Measurements from ENCODE around the gene RRP1B.
"Not testable (repeated sequence)": the region's sequence is repeated elsewhere in the genome, so short reads cannot be mapped to it uniquely, and the experiment has no call there.

The RRP1B gene

GRCh38 chr21:43659136-43660000 lies at the start of gene RRP1B, which contains the start of gene HSF2BP:
TSS of gene RRP1B (plus strand) at chr21:43659560. CDS start at chr21:43659665, 105 bp downstream.
TSS of gene HSF2BP (minus strand) at chr21:43659488. CDS start at chr21:43658096, 1,392 bp downstream.
- DNase-seq (ENCODE audit: extremely low read depth, low read depth): no peak
- TF ChIP-seq CTCF (IDR thresholded peaks at IDR 0.05; ENCODE audit: low read depth, low read length): no peak

- peak; percentile 96 for TF ChIP-seq CTCF (IDR thresholded peaks at IDR 0.05; ENCODE audit: low read depth, low read length)
- DNase-seq (ENCODE audit: extremely low read depth, low read depth): peak; percentile 72
These were observed 47.6 kb upstream of the RRP1B start for GRCh38 chr21:43611598-43612369.

GRCh38 chr21:43613755-43614638 lies 45.4 kb upstream of the RRP1B start:
- no peak for DNase-seq (ENCODE audit: extremely low read depth, low read depth)
- TF ChIP-seq CTCF (IDR thresholded peaks at IDR 0.05; ENCODE audit: low read depth, low read length): no peak

GRCh38 chr21:43614839-43615238 lies 44.5 kb upstream of the RRP1B start:
- DNase-seq (ENCODE audit: extremely low read depth, low read depth): no peak
- no peak for TF ChIP-seq CTCF (IDR thresholded peaks at IDR 0.05; ENCODE audit: low read depth, low read length)

- DNase-seq (ENCODE audit: extremely low read depth, low read depth): not testable (repeated sequence)
These were observed 42.5 kb upstream of the RRP1B start for GRCh38 chr21:43616861-43617260.

- DNase-seq (ENCODE audit: extremely low read depth, low read depth): no peak
- TF ChIP-seq CTCF (IDR thresholded peaks at IDR 0.05; ENCODE audit: low read depth, low read length): no peak
These were observed 40.4 kb upstream of the RRP1B start for GRCh38 chr21:43618940-43619339.

- no peak for TF ChIP-seq CTCF (IDR thresholded peaks at IDR 0.05; ENCODE audit: low read depth, low read length)
These were observed 40.0 kb upstream of the RRP1B start for GRCh38 chr21:43619344-43619743.

More at GRCh38 chr21:43619344-43619743, 40.0 kb upstream of the RRP1B start:
- DNase-seq (ENCODE audit: extremely low read depth, low read depth): no peak
